Measurements from ENCODE around the gene ALDH3A1. TPM values are rescaled to one million over a fixed set of nuclear protein-coding genes. Genes with fewer than 3 reads are reported as not detected.
A peak's percentile ranks its signal among the peaks of the same experiment; 100 is the strongest.

ALDH3A1 gene
- total RNA-seq, 1 donor from 2014 or later = 14.4 TPM

DNA sequence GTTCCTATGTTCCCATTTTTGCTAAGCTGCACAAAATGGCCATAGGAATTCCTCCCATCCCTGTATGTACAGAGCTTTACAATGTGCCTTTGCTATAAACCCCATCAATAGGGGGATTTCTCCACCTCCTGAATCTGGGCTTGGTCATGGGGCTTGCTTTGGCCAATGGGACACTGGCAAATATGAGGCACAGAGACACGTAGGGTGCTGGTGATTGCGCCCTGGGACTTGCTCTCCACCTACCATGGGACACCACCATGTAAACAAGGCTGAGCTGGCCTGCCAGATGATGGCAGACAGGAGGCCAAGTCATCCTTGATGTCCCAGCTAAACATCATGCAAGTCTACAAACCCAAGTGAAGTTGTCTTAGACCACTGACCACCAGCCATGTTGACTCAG lies 15.3 kb upstream of the ALDH3A1 start:
- Histone ChIP-seq H3K4me1 (peaks cover 0 to 5% of the 10 kb centered on the region in 2 donors), H3K27ac (no peak overlapping the region), H3K9me3 (no peaks in the 10 kb centered on the region), H3K36me3 (no peaks in the 10 kb centered on the region), H3K27me3 (no peaks in the 10 kb centered on the region), H3K4me3 (no peak overlapping the region)
- peak in 1 of 2 donors; percentile 49 for DNase-seq (ENCODE audit: low spot score in 2 of 2)
- TF ChIP-seq, protein P1, sequence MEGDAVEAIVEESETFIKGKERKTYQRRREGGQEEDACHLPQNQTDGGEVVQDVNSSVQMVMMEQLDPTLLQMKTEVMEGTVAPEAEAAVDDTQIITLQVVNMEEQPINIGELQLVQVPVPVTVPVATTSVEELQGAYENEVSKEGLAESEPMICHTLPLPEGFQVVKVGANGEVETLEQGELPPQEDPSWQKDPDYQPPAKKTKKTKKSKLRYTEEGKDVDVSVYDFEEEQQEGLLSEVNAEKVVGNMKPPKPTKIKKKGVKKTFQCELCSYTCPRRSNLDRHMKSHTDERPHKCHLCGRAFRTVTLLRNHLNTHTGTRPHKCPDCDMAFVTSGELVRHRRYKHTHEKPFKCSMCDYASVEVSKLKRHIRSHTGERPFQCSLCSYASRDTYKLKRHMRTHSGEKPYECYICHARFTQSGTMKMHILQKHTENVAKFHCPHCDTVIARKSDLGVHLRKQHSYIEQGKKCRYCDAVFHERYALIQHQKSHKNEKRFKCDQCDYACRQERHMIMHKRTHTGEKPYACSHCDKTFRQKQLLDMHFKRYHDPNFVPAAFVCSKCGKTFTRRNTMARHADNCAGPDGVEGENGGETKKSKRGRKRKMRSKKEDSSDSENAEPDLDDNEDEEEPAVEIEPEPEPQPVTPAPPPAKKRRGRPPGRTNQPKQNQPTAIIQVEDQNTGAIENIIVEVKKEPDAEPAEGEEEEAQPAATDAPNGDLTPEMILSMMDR (IDR thresholded peaks at IDR 0.05) = no peak
- intact Hi-C loops (cut with DNase I) = loop anchor here (2.0 kb wide), 1 partner anchor 59 kb away; no protein-coding TSS in a partner anchor

DNA sequence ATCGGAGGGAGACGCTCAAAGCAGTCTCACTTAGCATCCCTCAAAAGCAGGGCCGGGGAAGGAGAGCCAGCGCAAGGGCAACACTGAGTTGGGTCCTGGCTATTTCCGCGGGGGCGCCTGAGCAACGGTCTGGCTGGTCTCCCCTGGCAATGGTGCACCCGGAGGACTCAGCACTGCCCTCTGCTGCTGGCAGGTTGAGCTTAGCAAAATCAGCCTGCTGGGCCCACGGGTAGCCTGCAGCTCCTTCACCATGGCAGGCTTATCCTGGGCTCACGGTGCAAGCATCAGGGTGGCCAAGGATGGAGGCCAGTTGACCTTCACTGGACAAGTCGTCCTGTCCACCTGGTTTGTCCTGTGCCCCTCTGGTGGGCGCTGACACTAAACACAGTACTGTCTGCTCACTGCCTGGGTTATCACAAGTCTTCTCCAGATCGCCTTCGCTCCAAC lies 14.4 kb upstream of the ALDH3A1 start:
- H3K27me3 ChIP-seq = no peaks in the 10 kb centered on the region
- intact Hi-C loops (cut with DNase I) = loop anchor here (2.0 kb wide), 1 partner anchor 58 kb away; no protein-coding TSS in a partner anchor
- peaks cover 0 to 5% of the 10 kb centered on the region in 2 donors for H3K4me1 ChIP-seq
- H3K4me3 ChIP-seq = no peak overlapping the region
- TF ChIP-seq, protein P1 (IDR thresholded peaks at IDR 0.05) = peak; percentile 74 to 93 (median 91)
- DNase-seq (ENCODE audit: low spot score in 2 of 2) = peak in 1 of 2 donors; percentile 85
- no peaks in the 10 kb centered on the region for H3K36me3 ChIP-seq
- no peaks in the 10 kb centered on the region for H3K9me3 ChIP-seq
- H3K27ac ChIP-seq = peak overlapping the region in 1 of 2 donors; percentile 7

DNA sequence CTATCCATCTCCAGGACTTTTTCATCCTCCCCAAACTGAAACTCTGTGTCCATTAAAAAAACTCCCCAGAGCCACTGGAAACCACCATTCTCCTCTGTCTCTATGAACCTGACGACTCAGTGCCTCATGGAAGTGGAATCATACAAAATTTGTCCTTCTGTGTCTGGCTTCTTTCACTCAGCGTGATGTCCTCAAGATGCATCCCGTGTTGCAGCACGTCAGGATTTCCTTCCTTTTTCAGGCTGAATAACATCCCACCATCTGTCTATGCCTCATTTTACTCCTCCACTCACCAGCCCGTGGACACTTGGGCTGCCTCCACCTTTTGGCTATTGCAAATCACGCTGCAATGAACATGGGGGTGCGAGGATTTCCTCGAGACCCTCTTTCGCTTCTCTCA lies 12.6 kb upstream of the ALDH3A1 start:
- DNase-seq (ENCODE audit: low spot score in 2 of 2) = peak in 1 of 2 donors; percentile 31
- TF ChIP-seq, protein P1 (IDR thresholded peaks at IDR 0.05) = no peak
- Histone ChIP-seq H3K4me1 (no peaks in the 10 kb centered on the region), H3K9me3 (no peaks in the 10 kb centered on the region), H3K27ac (no peak overlapping the region), H3K27me3 (no peaks in the 10 kb centered on the region), H3K4me3 (no peak overlapping the region), H3K36me3 (no peaks in the 10 kb centered on the region)
- intact Hi-C loops (cut with DNase I) = no loop called here

DNA sequence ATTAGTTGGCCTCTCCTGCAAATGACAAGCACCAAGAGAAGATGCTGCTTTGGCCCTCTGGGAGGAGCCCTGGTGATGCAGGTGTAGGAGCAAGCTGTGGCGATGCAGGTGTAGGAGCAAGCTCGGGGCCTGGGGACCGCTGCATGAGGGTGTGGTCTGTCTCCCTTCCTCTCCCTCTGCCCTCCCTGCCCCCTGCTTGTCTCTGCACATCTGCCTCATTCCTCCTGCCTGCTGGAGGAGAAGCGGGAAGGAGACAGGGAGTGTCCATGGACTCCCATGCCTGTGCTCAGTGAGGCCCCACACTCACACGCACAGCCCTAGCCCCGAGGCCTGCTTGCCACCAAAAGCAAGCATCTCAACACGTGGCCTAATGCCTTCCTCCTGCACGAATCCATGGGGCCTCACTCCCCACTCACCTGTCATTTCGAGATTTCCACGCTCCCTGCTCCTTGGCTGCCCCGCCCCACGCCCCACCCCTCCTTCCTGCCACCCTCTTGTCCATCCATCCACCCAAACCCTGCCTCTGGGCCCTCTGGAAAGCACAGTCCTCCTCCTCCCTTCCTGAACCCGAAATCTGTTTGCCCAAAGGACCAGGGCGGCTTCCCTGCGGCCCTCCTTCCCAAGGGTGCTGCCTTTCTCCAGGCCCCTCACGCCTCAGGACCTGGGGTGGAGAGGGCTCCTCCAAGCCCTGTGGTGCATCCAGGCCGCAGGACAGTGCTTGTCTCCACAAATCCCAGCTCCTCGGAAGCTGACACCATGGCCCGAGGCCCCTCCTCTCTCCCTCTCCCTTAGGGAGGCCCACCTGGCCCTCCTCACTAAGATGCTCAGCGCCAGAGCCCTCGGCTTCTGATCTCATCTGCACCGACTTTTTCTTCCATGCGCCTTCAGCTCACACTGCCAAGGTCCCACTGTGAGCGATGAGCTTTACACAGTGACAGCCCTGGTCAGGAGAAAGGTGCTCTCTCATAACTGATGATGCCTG lies 11.8 kb upstream of the ALDH3A1 start:
- H3K9me3 ChIP-seq = no peaks in the 10 kb centered on the region
- H3K27ac ChIP-seq = no peak overlapping the region
- intact Hi-C loops (cut with DNase I) = no loop called here
- H3K36me3 ChIP-seq = no peaks in the 10 kb centered on the region
- no peak overlapping the region for H3K4me3 ChIP-seq
- TF ChIP-seq, protein P1 (IDR thresholded peaks at IDR 0.05) = no peak
- DNase-seq (ENCODE audit: low spot score in 2 of 2) = peak in 1 of 2 donors; percentile 46
- no peaks in the 10 kb centered on the region for H3K4me1 ChIP-seq
- no peaks in the 10 kb centered on the region for H3K27me3 ChIP-seq

DNA sequence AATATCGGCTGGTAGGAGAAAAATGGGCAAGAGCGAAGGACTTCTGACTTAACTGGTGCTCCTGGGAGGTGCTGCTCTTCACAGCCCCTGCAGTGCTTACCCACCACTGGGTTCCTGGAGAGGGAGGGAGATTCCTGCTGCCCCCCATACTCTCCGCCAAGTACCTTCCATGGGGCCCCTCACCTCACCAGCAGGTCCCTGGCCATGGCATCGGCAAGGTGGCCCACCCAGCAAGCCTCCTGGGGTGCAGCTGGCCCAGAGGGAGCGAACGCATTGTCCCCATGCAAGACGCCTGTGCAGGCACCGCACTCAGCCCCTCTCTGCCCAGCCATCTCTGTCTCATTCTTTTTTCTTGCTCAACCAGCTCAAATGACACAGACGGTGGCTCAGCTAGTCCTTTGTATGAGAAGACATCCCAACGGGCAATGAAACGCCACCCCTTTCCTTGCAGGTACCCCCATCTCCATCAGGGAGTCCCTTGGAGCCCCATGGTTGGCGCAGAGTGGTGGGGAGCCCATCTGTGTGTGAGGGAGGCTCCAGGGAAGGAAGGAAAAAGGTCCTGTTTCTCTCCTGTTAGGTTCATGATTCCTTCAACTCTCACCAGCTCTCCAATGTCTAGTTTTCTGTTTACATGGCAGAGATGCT lies 9.6 kb upstream of the ALDH3A1 start:
- no peaks in the 10 kb centered on the region for H3K27me3 ChIP-seq
- H3K4me1 ChIP-seq = peaks cover 10 to 20% of the 10 kb centered on the region in 2 donors
- no peak for DNase-seq (ENCODE audit: low spot score in 2 of 2)
- no peaks in the 10 kb centered on the region for H3K9me3 ChIP-seq
- TF ChIP-seq, protein P1 (IDR thresholded peaks at IDR 0.05) = no peak
- H3K27ac ChIP-seq = no peak overlapping the region
- no peaks in the 10 kb centered on the region for H3K36me3 ChIP-seq
- intact Hi-C loops (cut with DNase I) = no loop called here
- no peak overlapping the region for H3K4me3 ChIP-seq
